H1 (cell line): ENCODE results near the gene MS4A15. TPM values are rescaled to one million over a fixed set of nuclear protein-coding genes. Genes with fewer than 3 reads are reported as not detected.

ENCODE experiments used
- CTCF ChIA-PET: fragments of 300-600 bp; sonication (Branson Sonifier 250); formaldehyde crosslinking; loops from one replicate; lab custom pipeline; 2021; ENCODE audit not compliant: partially characterized antibody; lab: Charles Lee
- POLR2A ChIA-PET: fragments of 300-600 bp; sonication (Branson Sonifier 250); formaldehyde crosslinking; loops from one replicate; lab custom pipeline; 2021; ENCODE audit warnings: inconsistent platforms; ENCODE audit not compliant: partially characterized antibody; lab: Charles Lee
- DNase-seq, 2 experiments: peaks; one replicate each; pipeline versions ENCODE4 v3.0.0 to v3.0.0-alpha.2; 2010 to 2022; ENCODE audit warnings: low spot score in 2 of 2, low read depth in 1 of 2, mixed read lengths in 1 of 2
- FAIRE-seq: peaks from 2 replicates; lab custom pipeline; 2011; peaks lifted over from hg19 to GRCh38; lab: Jason Lieb, UNC
- H2AFZ ChIP-seq: 2 replicates; pipeline ENCODE4 v1.8.1; 2012; ENCODE audit warnings: low read length, inconsistent platforms
- H2AK5ac ChIP-seq: 2 replicates; pipeline ENCODE4 v1.6.1; 2013; ENCODE audit warnings: low read depth, low read length
- H2BK120ac ChIP-seq: replicated peaks from 2 replicates; pipeline ENCODE3; 2013; ENCODE audit warnings: low read depth, low read length, inconsistent platforms
- H2BK12ac ChIP-seq: 2 replicates; pipeline ENCODE4 v1.6.1; 2013; ENCODE audit warnings: low read depth, low read length
- H2BK15ac ChIP-seq: 2 replicates; pipeline ENCODE4 v1.6.1; 2013; ENCODE audit warnings: low read length
- H2BK20ac ChIP-seq: 2 replicates; pipeline ENCODE4 v1.6.1; 2013; ENCODE audit warnings: low read length
- H2BK5ac ChIP-seq: 2 replicates; pipeline ENCODE4 v1.6.1; 2013; ENCODE audit warnings: low read depth, low read length
- H3K14ac ChIP-seq: 2 replicates; pipeline ENCODE4 v1.6.1; 2013; ENCODE audit warnings: inconsistent platforms; ENCODE audit not compliant: insufficient read length
- H3K18ac ChIP-seq: 2 replicates; pipeline ENCODE4 v1.6.1; 2013; ENCODE audit warnings: low read length; ENCODE audit errors: extremely low read depth
- H3K23ac ChIP-seq: 2 replicates; pipeline ENCODE4 v1.6.1; 2013; ENCODE audit warnings: inconsistent platforms; ENCODE audit not compliant: insufficient read length
- H3K23me2 ChIP-seq: 2 replicates; pipeline ENCODE4 v1.6.1; 2013; ENCODE audit warnings: low read depth, low read length
- H3K27ac ChIP-seq: 2 replicates; pipeline ENCODE4 v1.6.1; 2011; ENCODE audit warnings: low read depth, low read length, inconsistent platforms
- H3K27me3 ChIP-seq, 4 experiments: replicated peaks in 1 of 4; 1 replicate in 1 of 4; 2 replicates in 3 of 4; pipeline versions ENCODE4 v1.6.1 to v1.8.1; 2011 to 2013; ENCODE audit warnings: low read length in 3 of 4, mild to moderate bottlenecking in 3 of 4, inconsistent platforms in 2 of 4, mixed read lengths in 2 of 4, moderate library complexity in 1 of 4; ENCODE audit not compliant: control insufficient read depth in 3 of 4, insufficient read depth in 3 of 4; ENCODE audit errors: extremely low read depth in 1 of 4
- H3K36me3 ChIP-seq, 4 experiments: 2 replicates each; pipeline versions ENCODE4 v1.6.1 to v1.8.1; 2011 to 2013; ENCODE audit warnings: mild to moderate bottlenecking in 4 of 4, low read length in 3 of 4, moderate library complexity in 2 of 4, control low read depth in 1 of 4, inconsistent platforms in 1 of 4; ENCODE audit not compliant: insufficient read depth in 4 of 4, control insufficient read depth in 2 of 4
- H3K4ac ChIP-seq: replicated peaks from 2 replicates; pipeline ENCODE3; 2013; ENCODE audit warnings: low read length, low read depth, mixed read lengths, inconsistent platforms; ENCODE audit not compliant: insufficient read length
- H3K4me1 ChIP-seq, 4 experiments: replicated peaks in 1 of 4; 1 replicate in 1 of 4; 2 replicates in 3 of 4; pipeline versions ENCODE4 v1.6.1 to v1.8.1; 2011 to 2013; ENCODE audit warnings: low read length in 3 of 4, inconsistent platforms in 2 of 4, mixed read lengths in 1 of 4; ENCODE audit not compliant: insufficient read depth in 4 of 4, control insufficient read depth in 3 of 4
- H3K4me2 ChIP-seq, 2 experiments: 2 replicates each; pipeline versions ENCODE4 v1.6.1 to v1.8.1; 2011 to 2013; ENCODE audit warnings: low read depth in 2 of 2, low read length in 2 of 2, control low read depth in 1 of 2, inconsistent platforms in 1 of 2, mild to moderate bottlenecking in 1 of 2; ENCODE audit not compliant: insufficient read depth in 1 of 2
- H3K4me3 ChIP-seq, 4 experiments: fragments of 200-600, 300-600 bp in 1 of 4; sonication (generic), shearing (Covaris generic), sonication (Bioruptor Twin) in 1 of 4; 2 replicates each; pipeline versions ENCODE4 v1.5.1 to v1.8.1; 2011 to 2016; ENCODE audit warnings: low read length in 4 of 4, low read depth in 3 of 4, control low read depth in 2 of 4, inconsistent platforms in 2 of 4, mild to moderate bottlenecking in 2 of 4, mixed read lengths in 1 of 4, moderate library complexity in 1 of 4; ENCODE audit not compliant: insufficient read depth in 2 of 4; ENCODE audit errors: extremely low read depth in 1 of 4
- H3K56ac ChIP-seq: replicated peaks from 2 replicates; pipeline ENCODE3; 2013; ENCODE audit warnings: low read depth, mild to moderate bottlenecking, mixed read lengths, low read length, inconsistent platforms; ENCODE audit not compliant: insufficient read length
- H3K79me1 ChIP-seq: 2 replicates; pipeline ENCODE4 v1.6.1; 2013; ENCODE audit warnings: low read depth, low read length, control low read depth
- H3K79me2 ChIP-seq, 2 experiments: 2 replicates each; pipeline versions ENCODE4 v1.6.1 to v1.8.1; 2012 to 2013; ENCODE audit warnings: low read length in 2 of 2, mild to moderate bottlenecking in 2 of 2, inconsistent platforms in 1 of 2; ENCODE audit not compliant: insufficient read depth in 2 of 2, control insufficient read depth in 1 of 2
- H3K9ac ChIP-seq, 4 experiments: replicated peaks in 1 of 4; 1 replicate in 1 of 4; 2 replicates in 3 of 4; pipeline versions ENCODE4 v1.6.1 to v1.8.1; 2011 to 2013; ENCODE audit warnings: low read depth in 3 of 4, low read length in 3 of 4, control low read depth in 2 of 4, mild to moderate bottlenecking in 2 of 4, moderate library complexity in 2 of 4, inconsistent platforms in 1 of 4; ENCODE audit errors: extremely low read depth in 1 of 4
- H3K9me3 ChIP-seq, 2 experiments: 2 replicates each; pipeline versions ENCODE4 v1.6.1 to v1.8.1; 2012 to 2013; ENCODE audit warnings: mild to moderate bottlenecking in 2 of 2, moderate library complexity in 2 of 2, control low read depth in 1 of 2, inconsistent platforms in 1 of 2, low read depth in 1 of 2, low read length in 1 of 2, mixed read lengths in 1 of 2; ENCODE audit not compliant: insufficient read depth in 2 of 2
- H4K20me1 ChIP-seq, 2 experiments: replicated peaks in 1 of 2; 2 replicates each; pipeline versions ENCODE3 to v1.8.1; 2011 to 2013; ENCODE audit warnings: inconsistent platforms in 2 of 2, low read length in 2 of 2, mild to moderate bottlenecking in 1 of 2; ENCODE audit not compliant: insufficient read depth in 2 of 2, control insufficient read depth in 1 of 2
- H4K5ac ChIP-seq: 2 replicates; pipeline ENCODE4 v1.6.1; 2013; ENCODE audit warnings: low read length, low read depth, mixed read lengths, inconsistent platforms; ENCODE audit not compliant: insufficient read length
- H4K8ac ChIP-seq: 2 replicates; pipeline ENCODE4 v1.8.0; 2013; ENCODE audit warnings: mild to moderate bottlenecking, moderate library complexity, low read length, inconsistent platforms; ENCODE audit not compliant: insufficient read depth; ENCODE audit errors: extremely low read depth
- H4K91ac ChIP-seq: replicated peaks from 2 replicates; pipeline ENCODE3; 2013; ENCODE audit warnings: low read length, mixed read lengths, inconsistent platforms; ENCODE audit not compliant: insufficient read length
- BRCA1 ChIP-seq: IDR thresholded peaks from 2 replicates; pipeline ENCODE4 v1.6.1; 2012; ENCODE audit warnings: low read depth, low read length, improper control_type of control experiment
- CBX5 ChIP-seq: fragments of 300-800, 300-1000 bp; sonication (generic); IDR thresholded peaks from 2 replicates; pipeline ENCODE4 v1.7.1; 2016; ENCODE audit warnings: antibody characterized with exemption, low read length, low read depth
- HDAC2 ChIP-seq, 2 experiments: fragments of 300-600 bp in 1 of 2; sonication (generic) in 1 of 2; IDR thresholded peaks; 2 replicates each; pipeline ENCODE4 v1.6.1; 2011 to 2012; ENCODE audit warnings: low read depth in 2 of 2, low read length in 2 of 2, mild to moderate bottlenecking in 2 of 2, moderate library complexity in 2 of 2, borderline replicate concordance in 1 of 2, inconsistent platforms in 1 of 2
- HDAC6 ChIP-seq: IDR thresholded peaks from one replicate; pipeline ENCODE4 v1.7.1; 2012; ENCODE audit warnings: low read depth, mild to moderate bottlenecking, inconsistent platforms, low read length, moderate library complexity
- RAD21 ChIP-seq, 2 experiments: IDR thresholded peaks in 1 of 2; conservative IDR thresholded peaks in 1 of 2; 2 replicates each; pipeline ENCODE4 v1.6.1; 2011; ENCODE audit warnings: low read depth in 2 of 2, low read length in 2 of 2, improper control_type of control experiment in 1 of 2, inconsistent platforms in 1 of 2, mild to moderate bottlenecking in 1 of 2, moderate library complexity in 1 of 2
- RNF2 ChIP-seq: fragments of 200-900, 300-1000 bp; sonication (generic); IDR thresholded peaks from 2 replicates; pipeline ENCODE4 v1.7.1; 2016; ENCODE audit warnings: borderline replicate concordance, low read depth, mild to moderate bottlenecking, antibody characterized with exemption, low read length; ENCODE audit not compliant: poor library complexity, severe bottlenecking; ENCODE audit errors: missing control alignments
- SIN3A ChIP-seq, 2 experiments: IDR thresholded peaks in 1 of 2; conservative IDR thresholded peaks in 1 of 2; 2 replicates each; pipeline ENCODE4 v1.6.1; 2011 to 2012; ENCODE audit warnings: low read length in 2 of 2, improper control_type of control experiment in 1 of 2, low read depth in 1 of 2, mild to moderate bottlenecking in 1 of 2
- SUZ12 ChIP-seq: fragments of 200-600 bp; sonication (generic); IDR thresholded peaks from 2 replicates; pipeline ENCODE4 v1.6.1; 2012; ENCODE audit warnings: mild to moderate bottlenecking, inconsistent platforms, low read length, moderate library complexity, mixed read lengths
- YY1 ChIP-seq: IDR thresholded peaks from 2 replicates; pipeline ENCODE4 v1.6.1; 2011; ENCODE audit warnings: low read depth, mild to moderate bottlenecking, low read length
- WGBS, 2 experiments: shearing (Covaris generic) in 1 of 2; methylation state at CpG; one replicate each; pipeline versions ENCODE4 v1.1.6 to v1.1.7; 2013 to 2015; ENCODE audit warnings: low lambda C conversion rate in 2 of 2, mixed read lengths in 2 of 2, inconsistent platforms in 1 of 2, low coverage in 1 of 2, missing lambda C conversion rate in 1 of 2; ENCODE audit not compliant: insufficient replicate concordance in 2 of 2, insufficient coverage in 1 of 2, insufficient read length in 1 of 2; ENCODE audit errors: extremely low coverage in 1 of 2, missing lambda C conversion rate in 1 of 2; 5-methylcytosine and 5-hydroxymethylcytosine counted together
- polyA plus RNA-seq, 7 experiments: library from polyadenylated mRNA; depleted of rRNA in 3 of 7; stranded (reverse) in 5 of 7; unstranded in 2 of 7; fragments of >200 nt in 5 of 7; fragments of 200-250 nt in 2 of 7; gene quantifications; 1 replicate in 5 of 7; 2 replicates in 1 of 7; 4 replicates in 1 of 7; pipeline versions ENCODE4 v1.2.1 to v1.2.3, GENCODE V29; 2011 to 2013; ENCODE audit warnings: missing spikeins in 2 of 7, mixed read lengths in 2 of 7
- total RNA-seq: library from RNA; stranded (reverse); fragmentation: NEBNext Ultra II Directional; extraction: Animal tissue kit (Norgen Biotek cat#: 25700); gene quantifications from 2 replicates; pipeline ENCODE4 v1.2.1, GENCODE V29; 2021
- TF ChIP-seq, protein P1 (sequence below), 3 experiments: IDR thresholded peaks; 1 replicate in 2 of 3; 2 replicates in 1 of 3; pipeline versions ENCODE4 v1.5.1 to v1.6.1; 2011; ENCODE audit warnings: low read length in 3 of 3, mild to moderate bottlenecking in 3 of 3, inconsistent platforms in 2 of 3, low read depth in 1 of 3, moderate library complexity in 1 of 3; ENCODE audit not compliant: insufficient read depth in 1 of 3; ENCODE audit errors: control extremely low read depth in 1 of 3

Gene MS4A15
- total and polyA plus RNA-seq, 2 of the 8 experiments (the other 6 are each of a cell fraction or from before 2014, with no cell fraction given): 0.15 to 0.17 TPM

GRCh38 chr11:60710482-60710881 is 46.2 kb upstream of the MS4A15 start:
- no peak overlapping the region for H2BK120ac ChIP-seq
- H3K23me2 ChIP-seq: no peaks in the 10 kb centered on the region
- no peak overlapping the region for H3K56ac ChIP-seq
- no peak overlapping the region for H3K23ac ChIP-seq
- H4K5ac ChIP-seq: no peak overlapping the region
- peak in 1 of 2 experiments; percentile 45 for DNase-seq
- H3K27me3 ChIP-seq: no peaks in the 10 kb centered on the region
- ChIA-PET CTCF (interaction anchor here (0.9 to 4.5 kb wide), 9 partner anchors 8 to 52 kb away, joined by 3 to 18 read pairs (median 6); partner anchors contain the start of genes MS4A15 and MS4A8), POLR2A (no interaction called here)
- H2AFZ ChIP-seq: no peak overlapping the region
- H3K4ac ChIP-seq: no peak overlapping the region
- H2BK5ac ChIP-seq: no peak overlapping the region
- no peaks in the 10 kb centered on the region for H4K20me1 ChIP-seq
- no peaks in the 10 kb centered on the region for H3K4me1 ChIP-seq
- H2BK15ac ChIP-seq: no peak overlapping the region
- no peak overlapping the region for H3K14ac ChIP-seq
- H3K4me2 ChIP-seq: no peak overlapping the region
- 80% methylated on average over 4 of the region's 4 CpGs; no CpG with 5 or more reads in 1 of the 2 experiments for WGBS, 2 experiments
- H3K27ac ChIP-seq: no peak overlapping the region
- no peaks in the 10 kb centered on the region for H3K79me2 ChIP-seq
- H3K79me1 ChIP-seq: no peaks in the 10 kb centered on the region
- H2AK5ac ChIP-seq: no peak overlapping the region
- no peak overlapping the region for H3K4me3 ChIP-seq
- no peaks in the 10 kb centered on the region for H3K9me3 ChIP-seq
- no peak overlapping the region for H3K9ac ChIP-seq
- no peaks in the 10 kb centered on the region for H3K36me3 ChIP-seq
- H4K8ac ChIP-seq: no peak overlapping the region
- H3K18ac ChIP-seq: no peak overlapping the region
- no peak overlapping the region for H4K91ac ChIP-seq
- H2BK20ac ChIP-seq: no peak overlapping the region
- FAIRE-seq: no peak
- no peak overlapping the region for H2BK12ac ChIP-seq
- TF ChIP-seq BRCA1 (no peak), CBX5 (no peak), HDAC2 (IDR thresholded peaks at IDR 0.05; ENCODE audit: borderline replicate concordance in 1 of 2, low read depth in 2 of 2, low read length in 2 of 2) (no peak), SIN3A (conservative IDR thresholded peaks at IDR 0.05 in 1 of 2, IDR thresholded peaks at IDR 0.05 in 1 of 2; ENCODE audit: low read depth in 1 of 2, low read length in 2 of 2) (no peak), RAD21 (IDR thresholded peaks at IDR 0.05 in 1 of 2, conservative IDR thresholded peaks at IDR 0.05 in 1 of 2; ENCODE audit: low read depth in 2 of 2, low read length in 2 of 2) (peak; percentile 30 to 39; a peak in 2 of 4 replicates), HDAC6 (no peak), RNF2 (no peak), YY1 (peak; percentile 35; the same call in 1 of the 2 replicates), SUZ12 (no peak)
- TF ChIP-seq, protein P1, sequence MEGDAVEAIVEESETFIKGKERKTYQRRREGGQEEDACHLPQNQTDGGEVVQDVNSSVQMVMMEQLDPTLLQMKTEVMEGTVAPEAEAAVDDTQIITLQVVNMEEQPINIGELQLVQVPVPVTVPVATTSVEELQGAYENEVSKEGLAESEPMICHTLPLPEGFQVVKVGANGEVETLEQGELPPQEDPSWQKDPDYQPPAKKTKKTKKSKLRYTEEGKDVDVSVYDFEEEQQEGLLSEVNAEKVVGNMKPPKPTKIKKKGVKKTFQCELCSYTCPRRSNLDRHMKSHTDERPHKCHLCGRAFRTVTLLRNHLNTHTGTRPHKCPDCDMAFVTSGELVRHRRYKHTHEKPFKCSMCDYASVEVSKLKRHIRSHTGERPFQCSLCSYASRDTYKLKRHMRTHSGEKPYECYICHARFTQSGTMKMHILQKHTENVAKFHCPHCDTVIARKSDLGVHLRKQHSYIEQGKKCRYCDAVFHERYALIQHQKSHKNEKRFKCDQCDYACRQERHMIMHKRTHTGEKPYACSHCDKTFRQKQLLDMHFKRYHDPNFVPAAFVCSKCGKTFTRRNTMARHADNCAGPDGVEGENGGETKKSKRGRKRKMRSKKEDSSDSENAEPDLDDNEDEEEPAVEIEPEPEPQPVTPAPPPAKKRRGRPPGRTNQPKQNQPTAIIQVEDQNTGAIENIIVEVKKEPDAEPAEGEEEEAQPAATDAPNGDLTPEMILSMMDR (IDR thresholded peaks at IDR 0.05; ENCODE audit: control extremely low read depth in 1 of 3, insufficient read depth in 1 of 3, low read depth in 1 of 3, low read length in 3 of 3): peak; percentile 7 to 69 (median 52)
